H1 (cell line): ENCODE results near the gene GPR171. TPM values are rescaled to one million over a fixed set of nuclear protein-coding genes. Genes with fewer than 3 reads are reported as not detected.

Experiments
- CTCF ChIA-PET: fragments of 300-600 bp; sonication (Branson Sonifier 250); formaldehyde crosslinking; loops from one replicate; lab custom pipeline; 2021; ENCODE audit not compliant: partially characterized antibody; lab: Charles Lee
- POLR2A ChIA-PET: fragments of 300-600 bp; sonication (Branson Sonifier 250); formaldehyde crosslinking; loops from one replicate; lab custom pipeline; 2021; ENCODE audit warnings: inconsistent platforms; ENCODE audit not compliant: partially characterized antibody; lab: Charles Lee
- DNase-seq, 2 experiments: peaks; one replicate each; pipeline versions ENCODE4 v3.0.0 to v3.0.0-alpha.2; 2010 to 2022; ENCODE audit warnings: low spot score in 2 of 2, low read depth in 1 of 2, mixed read lengths in 1 of 2
- FAIRE-seq: peaks from 2 replicates; lab custom pipeline; 2011; peaks lifted over from hg19 to GRCh38; lab: Jason Lieb, UNC
- H2AFZ ChIP-seq: 2 replicates; pipeline ENCODE4 v1.8.1; 2012; ENCODE audit warnings: low read length, inconsistent platforms
- H2AK5ac ChIP-seq: 2 replicates; pipeline ENCODE4 v1.6.1; 2013; ENCODE audit warnings: low read depth, low read length
- H2BK120ac ChIP-seq: replicated peaks from 2 replicates; pipeline ENCODE3; 2013; ENCODE audit warnings: low read depth, low read length, inconsistent platforms
- H2BK12ac ChIP-seq: 2 replicates; pipeline ENCODE4 v1.6.1; 2013; ENCODE audit warnings: low read depth, low read length
- H2BK15ac ChIP-seq: 2 replicates; pipeline ENCODE4 v1.6.1; 2013; ENCODE audit warnings: low read length
- H2BK20ac ChIP-seq: 2 replicates; pipeline ENCODE4 v1.6.1; 2013; ENCODE audit warnings: low read length
- H2BK5ac ChIP-seq: 2 replicates; pipeline ENCODE4 v1.6.1; 2013; ENCODE audit warnings: low read depth, low read length
- H3K14ac ChIP-seq: 2 replicates; pipeline ENCODE4 v1.6.1; 2013; ENCODE audit warnings: inconsistent platforms; ENCODE audit not compliant: insufficient read length
- H3K18ac ChIP-seq: 2 replicates; pipeline ENCODE4 v1.6.1; 2013; ENCODE audit warnings: low read length; ENCODE audit errors: extremely low read depth
- H3K23ac ChIP-seq: 2 replicates; pipeline ENCODE4 v1.6.1; 2013; ENCODE audit warnings: inconsistent platforms; ENCODE audit not compliant: insufficient read length
- H3K23me2 ChIP-seq: 2 replicates; pipeline ENCODE4 v1.6.1; 2013; ENCODE audit warnings: low read depth, low read length
- H3K27ac ChIP-seq: 2 replicates; pipeline ENCODE4 v1.6.1; 2011; ENCODE audit warnings: low read depth, low read length, inconsistent platforms
- H3K27me3 ChIP-seq, 4 experiments: replicated peaks in 1 of 4; 1 replicate in 1 of 4; 2 replicates in 3 of 4; pipeline versions ENCODE4 v1.6.1 to v1.8.1; 2011 to 2013; ENCODE audit warnings: low read length in 3 of 4, mild to moderate bottlenecking in 3 of 4, inconsistent platforms in 2 of 4, mixed read lengths in 2 of 4, moderate library complexity in 1 of 4; ENCODE audit not compliant: control insufficient read depth in 3 of 4, insufficient read depth in 3 of 4; ENCODE audit errors: extremely low read depth in 1 of 4
- H3K36me3 ChIP-seq, 4 experiments: 2 replicates each; pipeline versions ENCODE4 v1.6.1 to v1.8.1; 2011 to 2013; ENCODE audit warnings: mild to moderate bottlenecking in 4 of 4, low read length in 3 of 4, moderate library complexity in 2 of 4, control low read depth in 1 of 4, inconsistent platforms in 1 of 4; ENCODE audit not compliant: insufficient read depth in 4 of 4, control insufficient read depth in 2 of 4
- H3K4ac ChIP-seq: replicated peaks from 2 replicates; pipeline ENCODE3; 2013; ENCODE audit warnings: low read length, low read depth, mixed read lengths, inconsistent platforms; ENCODE audit not compliant: insufficient read length
- H3K4me1 ChIP-seq, 4 experiments: replicated peaks in 1 of 4; 1 replicate in 1 of 4; 2 replicates in 3 of 4; pipeline versions ENCODE4 v1.6.1 to v1.8.1; 2011 to 2013; ENCODE audit warnings: low read length in 3 of 4, inconsistent platforms in 2 of 4, mixed read lengths in 1 of 4; ENCODE audit not compliant: insufficient read depth in 4 of 4, control insufficient read depth in 3 of 4
- H3K4me2 ChIP-seq, 2 experiments: 2 replicates each; pipeline versions ENCODE4 v1.6.1 to v1.8.1; 2011 to 2013; ENCODE audit warnings: low read depth in 2 of 2, low read length in 2 of 2, control low read depth in 1 of 2, inconsistent platforms in 1 of 2, mild to moderate bottlenecking in 1 of 2; ENCODE audit not compliant: insufficient read depth in 1 of 2
- H3K4me3 ChIP-seq, 4 experiments: fragments of 200-600, 300-600 bp in 1 of 4; sonication (generic), shearing (Covaris generic), sonication (Bioruptor Twin) in 1 of 4; 2 replicates each; pipeline versions ENCODE4 v1.5.1 to v1.8.1; 2011 to 2016; ENCODE audit warnings: low read length in 4 of 4, low read depth in 3 of 4, control low read depth in 2 of 4, inconsistent platforms in 2 of 4, mild to moderate bottlenecking in 2 of 4, mixed read lengths in 1 of 4, moderate library complexity in 1 of 4; ENCODE audit not compliant: insufficient read depth in 2 of 4; ENCODE audit errors: extremely low read depth in 1 of 4
- H3K56ac ChIP-seq: replicated peaks from 2 replicates; pipeline ENCODE3; 2013; ENCODE audit warnings: low read depth, mild to moderate bottlenecking, mixed read lengths, low read length, inconsistent platforms; ENCODE audit not compliant: insufficient read length
- H3K79me1 ChIP-seq: 2 replicates; pipeline ENCODE4 v1.6.1; 2013; ENCODE audit warnings: low read depth, low read length, control low read depth
- H3K79me2 ChIP-seq, 2 experiments: 2 replicates each; pipeline versions ENCODE4 v1.6.1 to v1.8.1; 2012 to 2013; ENCODE audit warnings: low read length in 2 of 2, mild to moderate bottlenecking in 2 of 2, inconsistent platforms in 1 of 2; ENCODE audit not compliant: insufficient read depth in 2 of 2, control insufficient read depth in 1 of 2
- H3K9ac ChIP-seq, 4 experiments: replicated peaks in 1 of 4; 1 replicate in 1 of 4; 2 replicates in 3 of 4; pipeline versions ENCODE4 v1.6.1 to v1.8.1; 2011 to 2013; ENCODE audit warnings: low read depth in 3 of 4, low read length in 3 of 4, control low read depth in 2 of 4, mild to moderate bottlenecking in 2 of 4, moderate library complexity in 2 of 4, inconsistent platforms in 1 of 4; ENCODE audit errors: extremely low read depth in 1 of 4
- H3K9me3 ChIP-seq, 2 experiments: 2 replicates each; pipeline versions ENCODE4 v1.6.1 to v1.8.1; 2012 to 2013; ENCODE audit warnings: mild to moderate bottlenecking in 2 of 2, moderate library complexity in 2 of 2, control low read depth in 1 of 2, inconsistent platforms in 1 of 2, low read depth in 1 of 2, low read length in 1 of 2, mixed read lengths in 1 of 2; ENCODE audit not compliant: insufficient read depth in 2 of 2
- H4K20me1 ChIP-seq, 2 experiments: replicated peaks in 1 of 2; 2 replicates each; pipeline versions ENCODE3 to v1.8.1; 2011 to 2013; ENCODE audit warnings: inconsistent platforms in 2 of 2, low read length in 2 of 2, mild to moderate bottlenecking in 1 of 2; ENCODE audit not compliant: insufficient read depth in 2 of 2, control insufficient read depth in 1 of 2
- H4K5ac ChIP-seq: 2 replicates; pipeline ENCODE4 v1.6.1; 2013; ENCODE audit warnings: low read length, low read depth, mixed read lengths, inconsistent platforms; ENCODE audit not compliant: insufficient read length
- H4K8ac ChIP-seq: 2 replicates; pipeline ENCODE4 v1.8.0; 2013; ENCODE audit warnings: mild to moderate bottlenecking, moderate library complexity, low read length, inconsistent platforms; ENCODE audit not compliant: insufficient read depth; ENCODE audit errors: extremely low read depth
- H4K91ac ChIP-seq: replicated peaks from 2 replicates; pipeline ENCODE3; 2013; ENCODE audit warnings: low read length, mixed read lengths, inconsistent platforms; ENCODE audit not compliant: insufficient read length
- CBX5 ChIP-seq: fragments of 300-800, 300-1000 bp; sonication (generic); IDR thresholded peaks from 2 replicates; pipeline ENCODE4 v1.7.1; 2016; ENCODE audit warnings: antibody characterized with exemption, low read length, low read depth
- CREB1 ChIP-seq: IDR thresholded peaks from 2 replicates; pipeline ENCODE4 v1.6.1; 2012; ENCODE audit warnings: inconsistent platforms
- JUN ChIP-seq: IDR thresholded peaks from 2 replicates; pipeline ENCODE4 v1.6.1; 2011; ENCODE audit warnings: low read depth, mild to moderate bottlenecking, improper control_type of control experiment, low read length
- RAD21 ChIP-seq, 2 experiments: IDR thresholded peaks in 1 of 2; conservative IDR thresholded peaks in 1 of 2; 2 replicates each; pipeline ENCODE4 v1.6.1; 2011; ENCODE audit warnings: low read depth in 2 of 2, low read length in 2 of 2, improper control_type of control experiment in 1 of 2, inconsistent platforms in 1 of 2, mild to moderate bottlenecking in 1 of 2, moderate library complexity in 1 of 2
- SIX5 ChIP-seq: IDR thresholded peaks from 2 replicates; pipeline ENCODE4 v1.6.1; 2011; ENCODE audit warnings: mild to moderate bottlenecking, low read depth, low read length
- SP2 ChIP-seq: IDR thresholded peaks from 2 replicates; pipeline ENCODE4 v1.6.1; 2012; ENCODE audit warnings: mild to moderate bottlenecking, low read length, inconsistent platforms
- SRF ChIP-seq: IDR thresholded peaks from 2 replicates; pipeline ENCODE4 v1.6.1; 2011; ENCODE audit warnings: mild to moderate bottlenecking, low read depth, low read length, moderate library complexity
- WGBS, 2 experiments: shearing (Covaris generic) in 1 of 2; methylation state at CpG; one replicate each; pipeline versions ENCODE4 v1.1.6 to v1.1.7; 2013 to 2015; ENCODE audit warnings: low lambda C conversion rate in 2 of 2, mixed read lengths in 2 of 2, inconsistent platforms in 1 of 2, low coverage in 1 of 2, missing lambda C conversion rate in 1 of 2; ENCODE audit not compliant: insufficient replicate concordance in 2 of 2, insufficient coverage in 1 of 2, insufficient read length in 1 of 2; ENCODE audit errors: extremely low coverage in 1 of 2, missing lambda C conversion rate in 1 of 2; 5-methylcytosine and 5-hydroxymethylcytosine counted together
- polyA plus RNA-seq, 7 experiments: library from polyadenylated mRNA; depleted of rRNA in 3 of 7; stranded (reverse) in 5 of 7; unstranded in 2 of 7; fragments of >200 nt in 5 of 7; fragments of 200-250 nt in 2 of 7; gene quantifications; 1 replicate in 5 of 7; 2 replicates in 1 of 7; 4 replicates in 1 of 7; pipeline versions ENCODE4 v1.2.1 to v1.2.3, GENCODE V29; 2011 to 2013; ENCODE audit warnings: missing spikeins in 2 of 7, mixed read lengths in 2 of 7
- total RNA-seq: library from RNA; stranded (reverse); fragmentation: NEBNext Ultra II Directional; extraction: Animal tissue kit (Norgen Biotek cat#: 25700); gene quantifications from 2 replicates; pipeline ENCODE4 v1.2.1, GENCODE V29; 2021
- TF ChIP-seq, protein P1 (sequence below), 3 experiments: IDR thresholded peaks; 1 replicate in 2 of 3; 2 replicates in 1 of 3; pipeline versions ENCODE4 v1.5.1 to v1.6.1; 2011; ENCODE audit warnings: low read length in 3 of 3, mild to moderate bottlenecking in 3 of 3, inconsistent platforms in 2 of 3, low read depth in 1 of 3, moderate library complexity in 1 of 3; ENCODE audit not compliant: insufficient read depth in 1 of 3; ENCODE audit errors: control extremely low read depth in 1 of 3

GPR171 gene
- total and polyA plus RNA-seq, 2 of the 8 experiments (the other 6 are each of a cell fraction or from before 2014, with no cell fraction given) = not detected

DNA sequence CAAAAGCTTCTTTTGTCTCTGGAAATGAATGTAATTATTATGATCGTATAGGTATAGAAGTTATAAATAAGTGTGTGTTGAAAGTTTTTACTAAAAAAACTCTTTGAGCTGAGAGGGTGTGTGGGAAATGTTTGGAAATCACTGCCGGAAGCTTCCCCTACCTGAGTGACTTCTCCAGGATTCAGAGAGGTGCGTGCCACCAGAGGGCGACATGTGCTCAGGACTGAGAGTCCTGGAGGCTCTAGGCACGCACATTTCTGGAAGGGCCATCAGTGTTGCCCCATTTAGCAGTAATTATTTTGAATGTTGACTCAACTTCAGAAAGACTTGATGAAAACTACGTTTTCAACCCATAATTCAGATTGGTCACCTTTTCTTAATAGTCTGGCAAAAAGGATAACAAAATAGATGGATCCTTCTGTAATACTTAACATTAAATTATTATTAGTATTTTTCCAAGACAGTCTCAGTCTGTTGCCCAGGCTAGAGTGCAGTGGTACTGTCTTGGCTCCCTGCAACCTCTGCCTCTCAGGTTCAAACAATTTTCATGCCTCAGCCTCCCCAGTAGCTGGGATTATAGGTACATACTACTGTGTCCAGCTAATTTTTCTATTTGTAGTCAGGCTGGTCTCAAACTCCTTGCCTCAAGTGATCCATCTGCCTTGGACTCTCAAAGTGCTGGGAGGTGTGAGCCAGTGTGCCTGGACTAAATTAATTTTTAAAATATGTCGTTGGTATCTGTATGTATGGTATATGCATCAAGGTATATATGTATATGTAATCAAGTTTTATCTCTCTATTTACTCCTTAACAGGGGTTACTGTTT lies 34.5 kb downstream of the GPR171 start:
- H3K9ac ChIP-seq = no peak overlapping the region
- CTCF ChIA-PET = interaction anchor here (0.5 to 6.8 kb wide), 57 partner anchors 8 to 1314 kb away, joined by 3 to 32 read pairs (median 3); partner anchors contain the start of gene P2RY14
- WGBS, 2 experiments = 22 to 100% methylated on average over 1 to 7 of the region's 7 CpGs
- no peak for TF ChIP-seq SIX5
- no peak for TF ChIP-seq CBX5
- no peak for TF ChIP-seq JUN
- TF ChIP-seq RAD21 (IDR thresholded peaks at IDR 0.05 in 1 of 2, conservative IDR thresholded peaks at IDR 0.05 in 1 of 2; ENCODE audit: low read depth in 2 of 2, low read length in 2 of 2) = peak; percentile 84 to 87
- no peak for TF ChIP-seq SRF
- TF ChIP-seq SP2 = no peak
- no peak for TF ChIP-seq CREB1
- TF ChIP-seq, protein P1, sequence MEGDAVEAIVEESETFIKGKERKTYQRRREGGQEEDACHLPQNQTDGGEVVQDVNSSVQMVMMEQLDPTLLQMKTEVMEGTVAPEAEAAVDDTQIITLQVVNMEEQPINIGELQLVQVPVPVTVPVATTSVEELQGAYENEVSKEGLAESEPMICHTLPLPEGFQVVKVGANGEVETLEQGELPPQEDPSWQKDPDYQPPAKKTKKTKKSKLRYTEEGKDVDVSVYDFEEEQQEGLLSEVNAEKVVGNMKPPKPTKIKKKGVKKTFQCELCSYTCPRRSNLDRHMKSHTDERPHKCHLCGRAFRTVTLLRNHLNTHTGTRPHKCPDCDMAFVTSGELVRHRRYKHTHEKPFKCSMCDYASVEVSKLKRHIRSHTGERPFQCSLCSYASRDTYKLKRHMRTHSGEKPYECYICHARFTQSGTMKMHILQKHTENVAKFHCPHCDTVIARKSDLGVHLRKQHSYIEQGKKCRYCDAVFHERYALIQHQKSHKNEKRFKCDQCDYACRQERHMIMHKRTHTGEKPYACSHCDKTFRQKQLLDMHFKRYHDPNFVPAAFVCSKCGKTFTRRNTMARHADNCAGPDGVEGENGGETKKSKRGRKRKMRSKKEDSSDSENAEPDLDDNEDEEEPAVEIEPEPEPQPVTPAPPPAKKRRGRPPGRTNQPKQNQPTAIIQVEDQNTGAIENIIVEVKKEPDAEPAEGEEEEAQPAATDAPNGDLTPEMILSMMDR (IDR thresholded peaks at IDR 0.05; ENCODE audit: control extremely low read depth in 1 of 3, insufficient read depth in 1 of 3, low read depth in 1 of 3, low read length in 3 of 3) = peak; percentile 83 to 86 (median 85)

More for the DNA sequence above, 34.5 kb downstream of the GPR171 start:
- Histone ChIP-seq H3K4ac (no peak overlapping the region), H3K27me3 (no peaks in the 10 kb centered on the region), H2BK12ac (no peak overlapping the region), H2BK120ac (no peak overlapping the region), H4K8ac (no peak overlapping the region), H4K91ac (no peak overlapping the region), H3K23ac (no peak overlapping the region), H3K79me1 (no peaks in the 10 kb centered on the region; the same call in 1 of the 2 replicates), H4K5ac (no peak overlapping the region), H3K56ac (no peak overlapping the region), H3K14ac (no peak overlapping the region), H2BK5ac (no peak overlapping the region), H3K9me3 (no peaks in the 10 kb centered on the region), H2AK5ac (no peak overlapping the region), H3K4me3 (no peak overlapping the region), H3K4me2 (no peak overlapping the region), H3K79me2 (no peaks in the 10 kb centered on the region), H3K23me2 (no peaks in the 10 kb centered on the region), H3K4me1 (peaks cover 0 to 6% (median 0%) of the 10 kb centered on the region in 4 experiments; a peak in 2 of 7 replicates), H2AFZ (no peak overlapping the region), H2BK20ac (no peak overlapping the region), H3K27ac (no peak overlapping the region), H2BK15ac (no peak overlapping the region), H3K36me3 (peaks cover 0 to 2% (median 2%) of the 10 kb centered on the region in 4 experiments; a peak in 4 of 8 replicates), H4K20me1 (peaks cover 0 to 2% of the 10 kb centered on the region in 2 experiments), H3K18ac (no peak overlapping the region)
- DNase-seq (peak; percentile 34 to 81), FAIRE-seq (peak; percentile 78)
- POLR2A ChIA-PET = interaction anchor here (0.6 kb wide), 1 partner anchor 146 kb away, joined by 3 read pairs; no protein-coding TSS in a partner anchor
